Smooth muscle cell (in vitro differentiated cells): ENCODE results near the gene DDX23. TPM values are rescaled to one million over a fixed set of nuclear protein-coding genes. Genes with fewer than 3 reads are reported as not detected.

ENCODE experiments used
- DNase-seq: peaks from one replicate; lab custom pipeline; 2025; ENCODE audit not compliant: unreplicated experiment; lab: John Stamatoyannopoulos, UW
- H2AFZ ChIP-seq: fragments of 200-600 bp; sonication (generic); 2 replicates; pipeline ENCODE4 v1.6.0; 2016; ENCODE audit warnings: antibody characterized with exemption, low read depth, mild to moderate bottlenecking
- H3F3A ChIP-seq: fragments of 200-600 bp; sonication (generic); 2 replicates; pipeline ENCODE4 v1.6.0; 2017; ENCODE audit warnings: antibody characterized with exemption, low read depth
- H3K27ac ChIP-seq: fragments of 200-600 bp; sonication (generic); 2 replicates; pipeline ENCODE4 v1.5.1; 2016; ENCODE audit warnings: low read depth, mild to moderate bottlenecking
- H3K27me3 ChIP-seq: fragments of 200-600 bp; sonication (generic); 2 replicates; pipeline ENCODE4 v1.6.1; 2016; ENCODE audit warnings: low read depth, mild to moderate bottlenecking
- H3K36me3 ChIP-seq: fragments of 200-600 bp; sonication (generic); 2 replicates; pipeline ENCODE4 v1.5.1; 2016; ENCODE audit warnings: low read depth
- H3K4me1 ChIP-seq: fragments of 200-600 bp; sonication (generic); 2 replicates; pipeline ENCODE4 v1.5.1; 2016; ENCODE audit warnings: low read depth
- H3K4me2 ChIP-seq: fragments of 200-600 bp; sonication (generic); 2 replicates; pipeline ENCODE4 v1.6.0; 2016; ENCODE audit warnings: mild to moderate bottlenecking
- H3K4me3 ChIP-seq: fragments of 200-600 bp; sonication (generic); 2 replicates; pipeline ENCODE4 v1.5.1; 2016; ENCODE audit warnings: mild to moderate bottlenecking
- H3K79me2 ChIP-seq: fragments of 200-600 bp; sonication (generic); 2 replicates; pipeline ENCODE4 v1.6.0; 2016; ENCODE audit warnings: low read depth, mild to moderate bottlenecking
- H3K9ac ChIP-seq: fragments of 200-600 bp; sonication (generic); 2 replicates; pipeline ENCODE4 v1.6.0; 2016; ENCODE audit warnings: low read depth
- H3K9me3 ChIP-seq: fragments of 200-600 bp; sonication (generic); replicated peaks from 2 replicates; pipeline ENCODE4 v1.5.1; 2016; ENCODE audit warnings: low read depth
- H4K20me1 ChIP-seq: fragments of 200-600 bp; sonication (generic); 2 replicates; pipeline ENCODE4 v1.6.0; 2016; ENCODE audit warnings: low read depth
- WGBS: methylation state at CpG from one replicate; pipeline ENCODE4 v1.1.7; 2016; ENCODE audit warnings: low lambda C conversion rate; 5-methylcytosine and 5-hydroxymethylcytosine counted together
- polyA plus RNA-seq: library from polyadenylated mRNA; unstranded; fragments of >200 nt; fragmentation: Nextera tagmentation; extraction: Ambion mirVana; gene quantifications from 2 replicates; pipeline ENCODE4 v1.2.1, GENCODE V29; 2016
- total RNA-seq: library from RNA; depleted of rRNA; stranded (reverse); fragments of >200 nt; gene quantifications from 2 replicates; pipeline ENCODE4 v1.2.3, GENCODE V29; 2014
- TF ChIP-seq, protein P1 (sequence below): fragments of 200-600 bp; sonication (generic); IDR thresholded peaks from 2 replicates; pipeline ENCODE4 v1.5.1; 2017; ENCODE audit warnings: borderline replicate concordance, mild to moderate bottlenecking, antibody characterized with exemption; ENCODE audit not compliant: insufficient read depth, poor library complexity, severe bottlenecking

The DDX23 gene
- total and polyA plus RNA-seq, 2 experiments from 2014 or later: 41.6 to 51.7 TPM

DNA sequence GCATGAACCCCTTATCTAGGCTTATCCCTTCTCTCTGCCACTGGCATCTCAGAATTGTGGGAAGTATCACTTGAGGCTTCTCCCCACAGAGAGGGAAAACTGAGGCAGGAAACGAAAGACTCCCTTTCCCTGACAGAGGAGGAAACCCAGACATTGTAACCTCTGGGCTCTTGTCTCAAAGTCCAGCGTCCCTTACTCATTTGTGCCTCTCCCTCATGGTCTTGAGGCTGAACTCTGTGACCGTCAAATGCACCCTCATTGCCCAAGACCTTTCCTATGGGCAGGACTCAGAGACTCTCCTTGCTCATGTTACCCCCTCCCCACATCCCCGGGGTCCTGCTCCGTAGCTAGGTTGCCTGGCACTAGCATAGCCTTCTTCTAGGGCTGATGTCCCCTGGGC, 29.8 kb downstream of the DDX23 start:
- TF ChIP-seq, protein P1, sequence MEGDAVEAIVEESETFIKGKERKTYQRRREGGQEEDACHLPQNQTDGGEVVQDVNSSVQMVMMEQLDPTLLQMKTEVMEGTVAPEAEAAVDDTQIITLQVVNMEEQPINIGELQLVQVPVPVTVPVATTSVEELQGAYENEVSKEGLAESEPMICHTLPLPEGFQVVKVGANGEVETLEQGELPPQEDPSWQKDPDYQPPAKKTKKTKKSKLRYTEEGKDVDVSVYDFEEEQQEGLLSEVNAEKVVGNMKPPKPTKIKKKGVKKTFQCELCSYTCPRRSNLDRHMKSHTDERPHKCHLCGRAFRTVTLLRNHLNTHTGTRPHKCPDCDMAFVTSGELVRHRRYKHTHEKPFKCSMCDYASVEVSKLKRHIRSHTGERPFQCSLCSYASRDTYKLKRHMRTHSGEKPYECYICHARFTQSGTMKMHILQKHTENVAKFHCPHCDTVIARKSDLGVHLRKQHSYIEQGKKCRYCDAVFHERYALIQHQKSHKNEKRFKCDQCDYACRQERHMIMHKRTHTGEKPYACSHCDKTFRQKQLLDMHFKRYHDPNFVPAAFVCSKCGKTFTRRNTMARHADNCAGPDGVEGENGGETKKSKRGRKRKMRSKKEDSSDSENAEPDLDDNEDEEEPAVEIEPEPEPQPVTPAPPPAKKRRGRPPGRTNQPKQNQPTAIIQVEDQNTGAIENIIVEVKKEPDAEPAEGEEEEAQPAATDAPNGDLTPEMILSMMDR: no peak
- no peaks in the 10 kb centered on the region for H3K36me3 ChIP-seq
- H3K4me2 ChIP-seq: no peak overlapping the region
- H3K9me3 ChIP-seq: no peaks in the 10 kb centered on the region
- H3K27me3 ChIP-seq: no peaks in the 10 kb centered on the region
- WGBS: 97% methylated on average over 5 of the region's 5 CpGs
- no peak overlapping the region for H3K27ac ChIP-seq
- no peaks in the 10 kb centered on the region for H3F3A ChIP-seq
- peaks cover 14% of the 10 kb centered on the region for H3K4me1 ChIP-seq
- no peaks in the 10 kb centered on the region for H3K79me2 ChIP-seq
- H3K4me3 ChIP-seq: no peak overlapping the region
- H4K20me1 ChIP-seq: peaks cover 13% of the 10 kb centered on the region
- no peak overlapping the region for H3K9ac ChIP-seq
- no peak overlapping the region for H2AFZ ChIP-seq
- DNase-seq: no peak

DNA sequence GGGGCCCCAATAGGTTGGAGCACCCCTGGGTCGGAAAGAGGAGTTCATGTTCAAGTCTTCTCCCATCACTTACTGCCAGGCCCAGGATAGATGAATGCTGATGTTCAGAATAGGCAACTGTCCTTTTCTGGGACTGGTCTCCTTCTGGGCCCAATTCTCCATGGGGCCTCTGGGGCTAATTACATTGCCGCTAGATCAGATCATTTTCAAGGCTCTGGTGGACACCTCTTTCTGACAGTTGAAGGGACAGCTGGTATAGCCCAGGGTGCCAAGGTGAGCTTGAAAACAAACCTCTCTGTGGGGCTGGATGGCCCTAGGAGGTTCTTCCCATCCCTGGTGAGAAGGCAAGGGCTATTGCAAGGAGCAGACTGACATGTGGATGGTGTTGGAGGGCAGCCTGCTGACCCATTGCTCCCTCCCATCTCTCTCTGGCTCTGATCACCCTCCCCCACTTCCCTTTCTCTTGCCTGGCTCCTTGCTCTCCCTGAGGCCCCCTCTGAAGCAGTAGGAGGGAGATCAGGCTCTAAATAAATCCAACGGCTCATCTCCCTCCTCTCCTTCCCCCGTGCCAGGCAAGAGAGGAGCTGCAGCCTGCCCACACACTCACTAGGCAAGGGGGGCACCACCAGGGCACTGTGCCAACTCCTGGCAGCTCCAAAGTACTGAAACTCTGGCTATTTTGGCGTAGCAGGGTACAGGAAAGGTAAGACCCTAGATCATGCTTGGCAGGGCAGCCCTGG, 31.8 kb downstream of the DDX23 start:
- no peaks in the 10 kb centered on the region for H3K79me2 ChIP-seq
- DNase-seq: no peak
- TF ChIP-seq, protein P1: no peak
- no peak overlapping the region for H3K4me3 ChIP-seq
- H3K27ac ChIP-seq: no peak overlapping the region
- H3K36me3 ChIP-seq: no peaks in the 10 kb centered on the region
- peaks cover 25% of the 10 kb centered on the region for H3K4me1 ChIP-seq
- H3F3A ChIP-seq: no peaks in the 10 kb centered on the region
- no peaks in the 10 kb centered on the region for H3K27me3 ChIP-seq
- WGBS: 78% methylated on average over 5 of the region's 5 CpGs
- H3K9ac ChIP-seq: no peak overlapping the region
- H3K4me2 ChIP-seq: peak overlapping the region; percentile 96
- H3K9me3 ChIP-seq: no peaks in the 10 kb centered on the region
- H2AFZ ChIP-seq: no peak overlapping the region
- H4K20me1 ChIP-seq: peaks cover 13% of the 10 kb centered on the region

GRCh38 chr12:48818831-48819590, 33.0 kb downstream of the DDX23 start:
- H3K9me3 ChIP-seq: no peaks in the 10 kb centered on the region
- peak overlapping the region; percentile 56 for H3K9ac ChIP-seq
- H3K79me2 ChIP-seq: no peaks in the 10 kb centered on the region
- peak overlapping the region; percentile 87 for H3K4me3 ChIP-seq
- H3K27me3 ChIP-seq: no peaks in the 10 kb centered on the region
- no peaks in the 10 kb centered on the region for H3F3A ChIP-seq
- TF ChIP-seq, protein P1: no peak
- peaks cover 25% of the 10 kb centered on the region for H3K4me1 ChIP-seq
- DNase-seq: no peak
- 23% methylated on average over 21 of the region's 37 CpGs for WGBS
- peaks cover 13% of the 10 kb centered on the region for H4K20me1 ChIP-seq
- no peak overlapping the region for H2AFZ ChIP-seq
- H3K4me2 ChIP-seq: peak overlapping the region; percentile 96
- H3K36me3 ChIP-seq: no peaks in the 10 kb centered on the region
- H3K27ac ChIP-seq: no peak overlapping the region
